Loucy (cell line): ENCODE data around the gene ZFP91.

ENCODE experiments used
- H2AFZ ChIP-seq: fragments of 200-600 bp; sonication (generic); 2 replicates; pipeline ENCODE4 v1.6.0; 2016; ENCODE audit warnings: antibody characterized with exemption, mild to moderate bottlenecking, low read length, moderate library complexity
- H3F3A ChIP-seq: fragments of 200-600 bp; 2 replicates; pipeline ENCODE4 v1.6.0; 2016; ENCODE audit warnings: antibody characterized with exemption, low read depth, mild to moderate bottlenecking
- H3K27me3 ChIP-seq: fragments of 200-600 bp; sonication (generic); 2 replicates; pipeline ENCODE4 v1.6.1; 2014; ENCODE audit warnings: low read length, mild to moderate bottlenecking; ENCODE audit not compliant: insufficient read depth, poor library complexity, severe bottlenecking
- H3K36me3 ChIP-seq: fragments of 200-600 bp; sonication (generic); 2 replicates; pipeline ENCODE4 v1.6.1; 2016; ENCODE audit warnings: low read length; ENCODE audit not compliant: insufficient read depth
- H3K4me1 ChIP-seq: fragments of 200-600 bp; sonication (generic); 2 replicates; pipeline ENCODE4 v1.5.1; 2014; ENCODE audit warnings: low read length, mild to moderate bottlenecking; ENCODE audit not compliant: insufficient read depth, poor library complexity, severe bottlenecking
- H3K4me2 ChIP-seq: fragments of 200-600 bp; sonication (generic); 2 replicates; pipeline ENCODE4 v1.6.0; 2014; ENCODE audit warnings: antibody characterized with exemption, low read length, low read depth, mild to moderate bottlenecking; ENCODE audit not compliant: poor library complexity, severe bottlenecking
- H3K4me3 ChIP-seq: fragments of 200-600 bp; sonication (generic); 2 replicates; pipeline ENCODE4 v1.5.1; 2014; ENCODE audit warnings: low read length, mild to moderate bottlenecking, mixed read lengths; ENCODE audit not compliant: poor library complexity, severe bottlenecking
- H3K79me2 ChIP-seq: fragments of 200-600 bp; sonication (generic); 2 replicates; pipeline ENCODE4 v1.6.1; 2014; ENCODE audit warnings: low read length; ENCODE audit not compliant: insufficient read depth
- H3K9ac ChIP-seq: fragments of 200-600 bp; sonication (generic); 2 replicates; pipeline ENCODE4 v1.6.0; 2014; ENCODE audit warnings: mild to moderate bottlenecking, low read depth, low read length, moderate library complexity; ENCODE audit not compliant: poor library complexity, severe bottlenecking
- H3K9me2 ChIP-seq: fragments of 200-600 bp; sonication (generic); replicated peaks from 2 replicates; pipeline ENCODE4 v1.6.1; 2016; ENCODE audit warnings: low read depth, low read length, mixed read lengths
- H3K9me3 ChIP-seq: fragments of 200-600 bp; sonication (generic); 2 replicates; pipeline ENCODE4 v1.6.1; 2014; ENCODE audit warnings: mild to moderate bottlenecking, antibody characterized with exemption, low read length, low read depth; ENCODE audit not compliant: insufficient read depth
- H4K20me1 ChIP-seq: fragments of 200-600 bp; sonication (generic); 2 replicates; pipeline ENCODE4 v1.6.0; 2014; ENCODE audit warnings: antibody characterized with exemption, low read length, mild to moderate bottlenecking; ENCODE audit not compliant: insufficient read depth, poor library complexity, severe bottlenecking
- CTCF ChIP-seq: fragments of 200-600 bp; sonication (generic); conservative IDR thresholded peaks from 2 replicates; pipeline ENCODE4 v1.5.1; 2014; ENCODE audit warnings: mild to moderate bottlenecking, antibody characterized with exemption, low read length
- EZH2phosphoT487 ChIP-seq: fragments of 200-600 bp; IDR thresholded peaks from 2 replicates; pipeline ENCODE4 v1.6.1; 2018; ENCODE audit warnings: antibody characterized with exemption, mild to moderate bottlenecking, moderate library complexity, borderline replicate concordance

The ZFP91 gene

GRCh38 chr11:58654908-58655296 lies 76.0 kb downstream of the ZFP91 start:
- H3K4me2 ChIP-seq, result no peak overlapping the region
- H3K9me3 ChIP-seq, result no peaks in the 10 kb centered on the region

GRCh38 chr11:58656348-58656747 lies 77.5 kb downstream of the ZFP91 start:
- Histone ChIP-seq H3K4me1 (peaks cover 6% of the 10 kb centered on the region), H3K4me2 (no peak overlapping the region), H3K36me3 (no peaks in the 10 kb centered on the region), H3K4me3 (no peak overlapping the region), H3K79me2 (no peaks in the 10 kb centered on the region), H3K9me3 (no peaks in the 10 kb centered on the region), H4K20me1 (no peaks in the 10 kb centered on the region), H2AFZ (no peak overlapping the region), H3F3A (no peaks in the 10 kb centered on the region), H3K9me2 (no peaks in the 10 kb centered on the region), H3K9ac (no peak overlapping the region), H3K27me3 (no peaks in the 10 kb centered on the region)
- TF ChIP-seq EZH2phosphoT487 (no peak), CTCF (no peak)

More at GRCh38 chr11:58654908-58655296, 76.0 kb downstream of the ZFP91 start:
- no peak for TF ChIP-seq EZH2phosphoT487
- no peak for TF ChIP-seq CTCF
- no peaks in the 10 kb centered on the region for H3K36me3 ChIP-seq
- no peaks in the 10 kb centered on the region for H3K9me2 ChIP-seq
- H3F3A ChIP-seq, result no peaks in the 10 kb centered on the region
- no peak overlapping the region for H3K4me3 ChIP-seq
- no peaks in the 10 kb centered on the region for H4K20me1 ChIP-seq
- peaks cover 6% of the 10 kb centered on the region for H3K4me1 ChIP-seq
- H2AFZ ChIP-seq, result no peak overlapping the region; the same call in 1 of the 2 replicates
- no peak overlapping the region for H3K9ac ChIP-seq
- H3K79me2 ChIP-seq, result no peaks in the 10 kb centered on the region
- no peaks in the 10 kb centered on the region for H3K27me3 ChIP-seq

- Histone ChIP-seq H2AFZ (no peak overlapping the region), H3K27me3 (no peaks in the 10 kb centered on the region), H3F3A (no peaks in the 10 kb centered on the region), H3K4me3 (no peak overlapping the region), H3K9me3 (no peaks in the 10 kb centered on the region), H4K20me1 (no peaks in the 10 kb centered on the region), H3K4me1 (peaks cover 6% of the 10 kb centered on the region), H3K79me2 (no peaks in the 10 kb centered on the region), H3K9ac (no peak overlapping the region), H3K9me2 (no peaks in the 10 kb centered on the region), H3K36me3 (no peaks in the 10 kb centered on the region), H3K4me2 (no peak overlapping the region)
- TF ChIP-seq EZH2phosphoT487, result no peak
- 0 out of 2 replicates have a peak, but pooled peaks have one; percentile 9 for TF ChIP-seq CTCF
These were observed 79.8 kb downstream of the ZFP91 start for GRCh38 chr11:58658623-58659022.
